ENCODE data around the gene PRSS27.

PRSS27 gene

GRCh38 chr16:2673066-2673999 is 46.7 kb downstream of the PRSS27 start (continued):
- TF ChIP-seq BCL11B (tag by site-specific recombination; IDR thresholded peaks at IDR 0.05; ENCODE audit: low read depth) = 0 out of 2 replicates have a peak, but pooled peaks have one; percentile 33
- no peak for TF ChIP-seq KLF1 (tag by site-specific recombination; IDR thresholded peaks at IDR 0.05)
- TF ChIP-seq EGR2 (tag by site-specific recombination; IDR thresholded peaks at IDR 0.05; ENCODE audit: low read depth) = peak; percentile 16; the same call in 1 of the 2 replicates
- no peak for TF ChIP-seq MYNN (tag by site-specific recombination; IDR thresholded peaks at IDR 0.05; ENCODE audit: borderline replicate concordance)
- no peak for TF ChIP-seq BCL6B (tag by site-specific recombination; IDR thresholded peaks at IDR 0.05)
- no peak for TF ChIP-seq ZNF707 (tag by site-specific recombination; IDR thresholded peaks at IDR 0.05)
- no peak for TF ChIP-seq ZNF670 (tag by site-specific recombination; IDR thresholded peaks at IDR 0.05; ENCODE audit: low read depth)
- TF ChIP-seq ZNF311 (tag by site-specific recombination; IDR thresholded peaks at IDR 0.05; ENCODE audit: borderline replicate concordance) = no peak
- no peak for TF ChIP-seq MZF1 (tag by site-specific recombination; IDR thresholded peaks at IDR 0.05; ENCODE audit: borderline replicate concordance)
- TF ChIP-seq ZNF658 (tag by site-specific recombination; IDR thresholded peaks at IDR 0.05) = no peak
- no peak for TF ChIP-seq ZNF112 (tag by site-specific recombination; IDR thresholded peaks at IDR 0.05)
- no peak for TF ChIP-seq ZNF626 (tag by site-specific recombination; IDR thresholded peaks at IDR 0.05)
- TF ChIP-seq ZNF580 (tag by site-specific recombination; IDR thresholded peaks at IDR 0.05) = no peak
- TF ChIP-seq ZNF366 (tag by site-specific recombination; conservative IDR thresholded peaks at IDR 0.05) = no peak
- no peak for TF ChIP-seq PRDM2 (tag by site-specific recombination; IDR thresholded peaks at IDR 0.05; ENCODE audit: borderline replicate concordance)
- no peak for TF ChIP-seq MEIS1 (CRISPR knock-in tag; IDR thresholded peaks at IDR 0.05; ENCODE audit: borderline replicate concordance)
- no peak for TF ChIP-seq ZNF488 (tag by site-specific recombination; IDR thresholded peaks at IDR 0.05)
- no peak for TF ChIP-seq ZNF2 (tag by site-specific recombination; IDR thresholded peaks at IDR 0.05)
- TF ChIP-seq ZNF157 (tag by site-specific recombination; IDR thresholded peaks at IDR 0.05) = no peak
- no peak for TF ChIP-seq SETDB1 (IDR thresholded peaks at IDR 0.05; ENCODE audit: insufficient read length, low read length)
- TF ChIP-seq REST (tag by site-specific recombination; IDR thresholded peaks at IDR 0.05) = peak; percentile 94
- no peak for TF ChIP-seq ZNF473 (tag by site-specific recombination; IDR thresholded peaks at IDR 0.05)
- TF ChIP-seq YY2 (tag by site-specific recombination; IDR thresholded peaks at IDR 0.05) = no peak
- TF ChIP-seq ZNF18 (tag by site-specific recombination; IDR thresholded peaks at IDR 0.05) = no peak
- no peak for TF ChIP-seq ZNF830 (tag by site-specific recombination; IDR thresholded peaks at IDR 0.05; ENCODE audit: low read depth)
- no peak for TF ChIP-seq ZNF610 (tag by site-specific recombination; IDR thresholded peaks at IDR 0.05; ENCODE audit: borderline replicate concordance)
